PC-3 (cell line): ENCODE data around the gene SSU72.

Experiments used
- EZH2 ChIP-seq: fragments of 300-600 bp; sonication (generic); IDR thresholded peaks from one replicate; pipeline ENCODE4 v1.6.1; 2017; ENCODE audit warnings: antibody characterized with exemption, mild to moderate bottlenecking, low read length; ENCODE audit not compliant: unreplicated experiment
- TF ChIP-seq, protein P1 (sequence below): fragments of 300-600 bp; sonication (generic); conservative IDR thresholded peaks from 2 replicates; pipeline ENCODE4 v1.5.1; 2017; ENCODE audit warnings: antibody characterized with exemption, low read depth, mild to moderate bottlenecking, low read length

DNA sequence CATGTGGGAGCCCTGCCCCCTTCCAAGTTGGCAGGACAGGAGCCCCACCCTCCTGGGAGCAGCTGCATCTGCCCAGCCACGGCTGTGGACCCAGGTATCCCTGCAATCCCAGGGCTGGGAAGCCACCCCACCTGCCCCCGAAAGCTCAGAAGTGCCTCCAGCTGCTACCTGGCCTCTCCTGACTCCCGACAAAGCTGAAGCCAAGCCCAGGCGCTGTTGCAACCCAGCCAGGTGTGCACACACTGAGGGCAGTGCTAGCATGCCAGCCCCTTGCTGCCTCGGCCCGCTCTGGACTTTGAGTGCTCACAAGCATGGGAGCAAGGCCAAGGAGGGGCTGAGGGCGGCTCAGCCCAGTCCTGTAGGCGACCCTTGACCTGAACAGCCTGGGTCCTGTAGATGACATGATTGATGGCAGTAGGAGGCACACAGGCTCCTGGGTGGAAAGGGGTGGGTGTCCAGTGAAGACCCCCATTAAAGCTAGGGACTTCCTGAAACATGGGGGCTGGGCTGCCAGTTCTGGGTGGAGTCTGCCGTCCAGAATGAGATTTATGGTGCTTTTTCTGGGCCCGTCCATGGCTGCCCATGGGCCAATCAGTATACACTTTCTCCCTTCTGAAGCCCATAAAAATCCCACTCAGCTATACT lies 2.8 kb upstream of the SSU72 start:
- TF ChIP-seq, protein P1, sequence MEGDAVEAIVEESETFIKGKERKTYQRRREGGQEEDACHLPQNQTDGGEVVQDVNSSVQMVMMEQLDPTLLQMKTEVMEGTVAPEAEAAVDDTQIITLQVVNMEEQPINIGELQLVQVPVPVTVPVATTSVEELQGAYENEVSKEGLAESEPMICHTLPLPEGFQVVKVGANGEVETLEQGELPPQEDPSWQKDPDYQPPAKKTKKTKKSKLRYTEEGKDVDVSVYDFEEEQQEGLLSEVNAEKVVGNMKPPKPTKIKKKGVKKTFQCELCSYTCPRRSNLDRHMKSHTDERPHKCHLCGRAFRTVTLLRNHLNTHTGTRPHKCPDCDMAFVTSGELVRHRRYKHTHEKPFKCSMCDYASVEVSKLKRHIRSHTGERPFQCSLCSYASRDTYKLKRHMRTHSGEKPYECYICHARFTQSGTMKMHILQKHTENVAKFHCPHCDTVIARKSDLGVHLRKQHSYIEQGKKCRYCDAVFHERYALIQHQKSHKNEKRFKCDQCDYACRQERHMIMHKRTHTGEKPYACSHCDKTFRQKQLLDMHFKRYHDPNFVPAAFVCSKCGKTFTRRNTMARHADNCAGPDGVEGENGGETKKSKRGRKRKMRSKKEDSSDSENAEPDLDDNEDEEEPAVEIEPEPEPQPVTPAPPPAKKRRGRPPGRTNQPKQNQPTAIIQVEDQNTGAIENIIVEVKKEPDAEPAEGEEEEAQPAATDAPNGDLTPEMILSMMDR = no peak
- no peak for TF ChIP-seq EZH2
